Measurements from ENCODE around the gene NHERF1.

DNA sequence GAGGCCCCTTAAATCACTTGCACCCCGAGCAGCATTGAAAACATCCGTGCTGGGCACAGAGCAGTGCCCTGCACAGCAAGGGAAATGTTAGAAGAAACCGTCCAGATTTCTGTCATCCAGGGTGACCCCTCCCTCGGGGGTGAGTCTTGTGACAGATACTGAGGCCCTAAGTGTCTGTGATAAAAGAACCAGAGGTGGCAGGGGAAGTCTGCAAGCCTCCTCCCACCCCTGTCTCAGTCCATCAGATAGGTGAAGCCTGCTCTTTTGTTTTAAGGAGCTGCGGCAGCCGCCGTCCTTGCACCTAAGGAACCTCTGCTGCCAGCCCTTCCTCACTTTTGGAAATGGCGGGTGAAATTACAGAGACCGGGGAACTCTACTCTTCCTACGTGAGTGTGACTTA, 28.6 kb downstream of the NHERF1 start:
- TF ChIP-seq, protein P1, sequence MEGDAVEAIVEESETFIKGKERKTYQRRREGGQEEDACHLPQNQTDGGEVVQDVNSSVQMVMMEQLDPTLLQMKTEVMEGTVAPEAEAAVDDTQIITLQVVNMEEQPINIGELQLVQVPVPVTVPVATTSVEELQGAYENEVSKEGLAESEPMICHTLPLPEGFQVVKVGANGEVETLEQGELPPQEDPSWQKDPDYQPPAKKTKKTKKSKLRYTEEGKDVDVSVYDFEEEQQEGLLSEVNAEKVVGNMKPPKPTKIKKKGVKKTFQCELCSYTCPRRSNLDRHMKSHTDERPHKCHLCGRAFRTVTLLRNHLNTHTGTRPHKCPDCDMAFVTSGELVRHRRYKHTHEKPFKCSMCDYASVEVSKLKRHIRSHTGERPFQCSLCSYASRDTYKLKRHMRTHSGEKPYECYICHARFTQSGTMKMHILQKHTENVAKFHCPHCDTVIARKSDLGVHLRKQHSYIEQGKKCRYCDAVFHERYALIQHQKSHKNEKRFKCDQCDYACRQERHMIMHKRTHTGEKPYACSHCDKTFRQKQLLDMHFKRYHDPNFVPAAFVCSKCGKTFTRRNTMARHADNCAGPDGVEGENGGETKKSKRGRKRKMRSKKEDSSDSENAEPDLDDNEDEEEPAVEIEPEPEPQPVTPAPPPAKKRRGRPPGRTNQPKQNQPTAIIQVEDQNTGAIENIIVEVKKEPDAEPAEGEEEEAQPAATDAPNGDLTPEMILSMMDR (IDR thresholded peaks at IDR 0.05) = no peak
- TF ChIP-seq POLR2A (IDR thresholded peaks at IDR 0.05) = no peak
- no peak for TF ChIP-seq POLR2AphosphoS5 (IDR thresholded peaks at IDR 0.05)
- no peak for TF ChIP-seq EP300 (IDR thresholded peaks at IDR 0.05)

Measured in gastroesophageal sphincter (tissue), 3 donors.